RKO (cell line): ENCODE results near the gene KIFC3.
"Not testable (repeated sequence)": the region's sequence is repeated elsewhere in the genome, so short reads cannot be mapped to it uniquely, and the experiment has no call there.

Source experiments
- DNase-seq: peaks from one replicate; pipeline ENCODE4 v3.0.0-alpha.2; 2016; ENCODE audit warnings: low spot score

Gene KIFC3

DNA sequence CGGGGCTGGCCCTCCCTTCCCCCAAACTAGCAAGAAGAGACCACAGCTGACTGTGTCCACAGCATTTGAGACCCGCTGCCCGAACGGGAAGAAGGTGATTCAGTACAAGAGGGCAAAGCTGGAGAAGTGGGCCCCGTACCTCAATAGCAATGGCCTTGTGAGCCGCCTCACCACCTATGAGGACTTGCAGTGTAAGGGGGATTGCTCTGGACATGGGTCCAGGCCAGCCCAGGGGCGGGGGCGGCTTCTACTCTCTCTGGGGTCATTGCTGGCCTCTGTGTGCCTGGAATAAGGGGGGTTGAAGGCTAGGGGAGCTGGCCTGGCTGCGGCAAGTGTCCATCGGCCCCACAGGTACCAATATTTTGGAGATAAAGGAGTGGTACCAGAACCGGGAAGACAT, 79.6 kb downstream of the KIFC3 start:
- DNase-seq: no peak

DNA sequence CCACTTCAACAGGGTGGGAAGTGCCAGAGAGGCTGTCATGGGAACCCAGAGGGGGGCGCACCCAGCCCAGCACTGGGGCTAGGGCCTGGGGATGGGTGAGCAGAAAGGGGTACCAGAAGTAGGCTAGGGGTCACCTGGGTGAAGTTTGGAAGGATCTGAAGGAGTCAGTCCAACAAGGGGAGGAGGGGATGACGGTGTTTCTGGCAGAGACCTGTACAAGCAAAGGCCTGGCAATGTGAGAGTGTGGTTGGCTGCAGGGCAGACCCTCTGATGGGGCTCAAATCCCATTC, 80.1 kb downstream of the KIFC3 start:
- DNase-seq: no peak

GRCh38 chr16:57721356-57722209, 80.7 kb downstream of the KIFC3 start:
- no peak for DNase-seq

DNA sequence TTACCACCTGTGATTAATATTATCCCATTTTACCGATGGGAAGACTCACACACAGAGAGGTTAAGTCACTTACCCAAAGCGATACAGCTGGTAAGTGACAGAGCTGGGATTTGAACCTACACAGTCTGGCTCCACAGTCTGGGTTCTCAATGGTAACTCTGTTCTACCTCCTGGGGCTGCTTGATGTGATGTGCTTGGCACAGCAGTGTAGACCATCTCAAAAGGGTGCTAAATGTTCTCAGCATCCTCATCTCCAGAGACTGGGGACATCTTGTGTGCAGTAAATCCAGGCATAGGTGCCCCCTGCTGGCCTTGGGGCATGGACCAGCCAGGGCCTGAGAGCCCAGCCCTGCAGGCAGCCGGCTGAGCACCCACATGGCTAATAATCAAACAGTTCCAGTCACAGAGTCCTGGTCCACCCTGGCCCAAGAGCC, 82.1 kb downstream of the KIFC3 start:
- peak; percentile 40 for DNase-seq

GRCh38 chr16:57714047-57714446, 88.2 kb downstream of the KIFC3 start:
- no peak for DNase-seq

DNA sequence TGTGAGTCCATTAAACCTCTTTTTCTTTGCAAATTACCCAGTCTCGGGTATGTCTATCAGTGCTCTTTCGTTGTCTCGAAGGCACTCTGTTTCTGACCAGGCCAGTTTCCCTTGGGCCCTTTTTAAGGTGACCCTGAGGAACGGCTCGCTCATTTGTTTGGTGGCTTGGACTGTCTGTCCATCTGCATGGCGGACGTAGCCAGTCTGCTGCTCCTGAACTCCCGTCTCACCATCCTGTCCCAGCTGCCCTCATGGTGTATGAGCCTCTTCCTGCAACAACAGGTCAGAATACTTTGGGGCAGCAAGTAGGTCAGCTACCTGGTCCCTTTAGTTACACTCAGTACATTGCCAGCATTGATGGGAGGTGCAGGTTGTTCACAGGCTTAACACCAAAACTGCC, 88.7 kb downstream of the KIFC3 start:
- DNase-seq: no peak

GRCh38 chr16:57712569-57712968, 89.7 kb downstream of the KIFC3 start:
- not testable (repeated sequence) for DNase-seq

- DNase-seq: no peak
Measured at GRCh38 chr16:57711993-57712392, 90.3 kb downstream of the KIFC3 start.

- DNase-seq: no peak
Measured at GRCh38 chr16:57711346-57711745, 90.9 kb downstream of the KIFC3 start.

- DNase-seq: no peak
Measured at GRCh38 chr16:57709663-57710062, 92.6 kb downstream of the KIFC3 start.
